ENCODE data around the gene TMC7. TPM values are rescaled to one million over a fixed set of nuclear protein-coding genes. Genes with fewer than 3 reads are reported as not detected.

Gene TMC7
- total and polyA plus RNA-seq, 4 experiments from 2014 or later: not detected

- CTCF ChIA-PET (ENCODE audit: partially characterized antibody): interaction anchor here (1.4 kb wide), 2 partner anchors 10 to 157 kb away, joined by 4 to 5 read pairs; partner anchors contain the start of gene ARL6IP1
- no peaks in the 10 kb centered on the region for H3K36me3 Mint-ChIP-seq
- Histone ChIP-seq H3K36me3 (ENCODE audit: insufficient read depth, low read length) (no peaks in the 10 kb centered on the region), H3K27ac (ENCODE audit: low read depth, low read length) (no peak overlapping the region), H3K4me1 (ENCODE audit: insufficient read depth, low read length) (no peaks in the 10 kb centered on the region), H3K27me3 (ENCODE audit: insufficient read depth, low read length) (no peaks in the 10 kb centered on the region), H3K4me3 (ENCODE audit: low read length in 2 of 2) (no peak overlapping the region), H3K9me3 (ENCODE audit: control insufficient read depth in 1 of 2, low read length in 2 of 2) (no peaks in the 10 kb centered on the region)
- DNase-seq: no peak
- intact Hi-C loops (cut with micrococcal nuclease): no loop called here
- POLR2A ChIA-PET (ENCODE audit: partially characterized antibody): no interaction called here
- peak overlapping the region in 1 of 7 donors; percentile 11 for H3K27ac Mint-ChIP-seq
- H3K9me3 Mint-ChIP-seq: no peaks in the 10 kb centered on the region
- peaks cover 0 to 10% (median 3%) of the 10 kb centered on the region in 4 donors for H3K4me1 Mint-ChIP-seq
- H3K4me3 Mint-ChIP-seq: no peak overlapping the region
- H3K27me3 Mint-ChIP-seq: peaks cover 0 to 2% of the 10 kb centered on the region in 2 donors
Measured at GRCh38 chr16:18958621-18959029, 25.1 kb upstream of the TMC7 start.

DNA sequence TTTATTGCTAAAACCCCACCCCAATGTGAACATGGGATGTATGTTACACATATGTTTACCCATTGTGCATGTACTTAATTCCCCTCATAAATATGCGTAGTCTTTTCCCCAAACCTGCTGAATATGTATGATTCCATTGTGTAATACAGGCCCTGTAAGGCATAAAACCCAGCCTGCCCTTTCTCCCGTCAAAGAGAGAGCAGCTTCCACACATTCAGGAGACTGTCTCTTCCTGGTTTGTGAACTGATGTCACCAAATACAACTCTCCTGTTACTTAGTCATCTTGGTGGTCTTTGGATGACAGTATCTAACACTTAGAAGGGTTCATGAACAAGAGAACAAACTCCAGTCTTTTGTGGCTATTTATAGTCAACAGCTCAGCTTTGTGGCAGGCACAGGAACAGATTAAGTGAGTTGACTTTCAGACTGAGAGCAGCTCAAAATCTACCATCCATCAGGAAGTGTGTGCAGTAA lies 24.7 kb upstream of the TMC7 start:
- Histone ChIP-seq H3K27me3 (ENCODE audit: insufficient read depth, low read length) (no peaks in the 10 kb centered on the region), H3K27ac (ENCODE audit: low read depth, low read length) (no peak overlapping the region), H3K36me3 (ENCODE audit: insufficient read depth, low read length) (no peaks in the 10 kb centered on the region), H3K4me3 (ENCODE audit: low read length in 2 of 2) (no peak overlapping the region), H3K4me1 (ENCODE audit: insufficient read depth, low read length) (no peaks in the 10 kb centered on the region), H3K9me3 (ENCODE audit: control insufficient read depth in 1 of 2, low read length in 2 of 2) (no peaks in the 10 kb centered on the region)
- no peak for DNase-seq
- Mint-ChIP-seq H3K9me3 (no peaks in the 10 kb centered on the region), H3K27me3 (peaks cover 0 to 2% of the 10 kb centered on the region in 2 donors), H3K27ac (peak overlapping the region in 1 of 7 donors; percentile 11), H3K4me1 (peaks cover 0 to 10% (median 3%) of the 10 kb centered on the region in 4 donors), H3K36me3 (no peaks in the 10 kb centered on the region), H3K4me3 (no peak overlapping the region)
- ChIA-PET POLR2A (ENCODE audit: partially characterized antibody) (no interaction called here), CTCF (ENCODE audit: partially characterized antibody) (interaction anchor here (1.4 kb wide), 2 partner anchors 10 to 157 kb away, joined by 4 to 5 read pairs; partner anchors contain the start of gene ARL6IP1)
- intact Hi-C loops (cut with micrococcal nuclease): no loop called here

DNA sequence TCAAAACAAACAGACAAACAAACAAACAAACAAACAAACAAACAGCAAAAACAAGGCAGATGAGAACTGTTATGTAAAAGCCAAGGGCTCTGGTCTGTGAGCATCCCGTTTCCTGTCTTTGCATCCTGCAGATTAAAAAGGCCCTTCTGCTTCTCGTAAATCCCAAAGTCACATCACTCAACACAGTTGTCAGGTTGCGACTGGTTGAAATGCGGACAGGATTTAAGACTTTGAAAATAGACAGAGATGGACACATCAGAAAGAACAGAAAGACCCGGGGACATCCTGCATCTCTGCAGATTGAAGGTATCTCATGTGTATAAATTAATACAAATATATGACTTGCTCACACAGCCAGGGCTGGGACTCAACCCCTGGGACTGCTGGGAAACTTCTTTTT lies 18.2 kb upstream of the TMC7 start:
- H3K4me1 Mint-ChIP-seq: peaks cover 0 to 6% (median 2%) of the 10 kb centered on the region in 4 donors
- ChIA-PET POLR2A (ENCODE audit: partially characterized antibody) (no interaction called here), CTCF (ENCODE audit: partially characterized antibody) (interaction anchor here (3.2 kb wide), 1 partner anchor 164 kb away, joined by 13 read pairs; the partner anchor contains the start of gene ARL6IP1)
- Histone ChIP-seq H3K4me1 (ENCODE audit: insufficient read depth, low read length) (no peaks in the 10 kb centered on the region), H3K4me3 (ENCODE audit: low read length in 2 of 2) (no peak overlapping the region), H3K36me3 (ENCODE audit: insufficient read depth, low read length) (no peaks in the 10 kb centered on the region), H3K27ac (ENCODE audit: low read depth, low read length) (no peak overlapping the region), H3K9me3 (ENCODE audit: control insufficient read depth in 1 of 2, low read length in 2 of 2) (no peaks in the 10 kb centered on the region), H3K27me3 (ENCODE audit: insufficient read depth, low read length) (no peaks in the 10 kb centered on the region)
- no peak for DNase-seq
- H3K36me3 Mint-ChIP-seq: no peaks in the 10 kb centered on the region
- H3K27ac Mint-ChIP-seq: no peak overlapping the region
- no peaks in the 10 kb centered on the region for H3K9me3 Mint-ChIP-seq
- intact Hi-C loops (cut with micrococcal nuclease): loop anchor here (5.0 kb wide), 1 partner anchor 102 kb away; the partner anchor contains the start of gene COQ7
- peaks cover 0 to 2% of the 10 kb centered on the region in 2 donors for H3K27me3 Mint-ChIP-seq
- H3K4me3 Mint-ChIP-seq: no peak overlapping the region

GRCh38 chr16:18966791-18967190 lies 16.9 kb upstream of the TMC7 start:
- no peak overlapping the region for H3K27ac Mint-ChIP-seq
- H3K4me1 Mint-ChIP-seq: peaks cover 0 to 6% (median 2%) of the 10 kb centered on the region in 4 donors
- intact Hi-C loops (cut with micrococcal nuclease): loop anchor here (5.0 kb wide), 1 partner anchor 101 kb away; the partner anchor contains the start of gene COQ7
- Histone ChIP-seq H3K27me3 (ENCODE audit: insufficient read depth, low read length) (no peaks in the 10 kb centered on the region), H3K9me3 (ENCODE audit: control insufficient read depth in 1 of 2, low read length in 2 of 2) (no peaks in the 10 kb centered on the region), H3K4me1 (ENCODE audit: insufficient read depth, low read length) (no peaks in the 10 kb centered on the region), H3K36me3 (ENCODE audit: insufficient read depth, low read length) (no peaks in the 10 kb centered on the region), H3K27ac (ENCODE audit: low read depth, low read length) (no peak overlapping the region), H3K4me3 (ENCODE audit: low read length in 2 of 2) (no peak overlapping the region)
- ChIA-PET CTCF (ENCODE audit: partially characterized antibody) (interaction anchor here (0.9 to 5.9 kb wide), 2 partner anchors 20 to 163 kb away, joined by 3 to 65 read pairs; partner anchors contain the start of gene ARL6IP1), POLR2A (ENCODE audit: partially characterized antibody) (interaction anchor here (1.6 kb wide), 1 partner anchor 165 kb away, joined by 4 read pairs; the partner anchor contains the start of gene ARL6IP1)
- H3K4me3 Mint-ChIP-seq: no peak overlapping the region
- no peaks in the 10 kb centered on the region for H3K9me3 Mint-ChIP-seq
- H3K36me3 Mint-ChIP-seq: no peaks in the 10 kb centered on the region
- H3K27me3 Mint-ChIP-seq: peaks cover 0 to 2% of the 10 kb centered on the region in 2 donors
- no peak for DNase-seq

GRCh38 chr16:18969050-18969854 lies 14.5 kb upstream of the TMC7 start:
- peak; percentile 57 to 73 (median 61) for DNase-seq
- POLR2A ChIA-PET (ENCODE audit: partially characterized antibody): no interaction called here
- Mint-ChIP-seq H3K4me1 (peaks cover 0 to 6% (median 2%) of the 10 kb centered on the region in 4 donors), H3K27ac (no peak overlapping the region), H3K27me3 (peaks cover 0 to 2% of the 10 kb centered on the region in 2 donors), H3K9me3 (no peaks in the 10 kb centered on the region), H3K4me3 (peak overlapping the region in 6 of 8 donors; percentile 21 to 59 (median 49)), H3K36me3 (no peaks in the 10 kb centered on the region)
- Histone ChIP-seq H3K36me3 (ENCODE audit: insufficient read depth, low read length) (no peaks in the 10 kb centered on the region), H3K4me3 (ENCODE audit: low read length in 2 of 2) (no peak overlapping the region), H3K27ac (ENCODE audit: low read depth, low read length) (no peak overlapping the region), H3K9me3 (ENCODE audit: control insufficient read depth in 1 of 2, low read length in 2 of 2) (no peaks in the 10 kb centered on the region), H3K4me1 (ENCODE audit: insufficient read depth, low read length) (no peaks in the 10 kb centered on the region), H3K27me3 (ENCODE audit: insufficient read depth, low read length) (no peaks in the 10 kb centered on the region)
- CTCF ChIA-PET (ENCODE audit: partially characterized antibody): interaction anchor here (0.6 to 5.9 kb wide), 15 partner anchors 8 to 597 kb away, joined by 3 to 65 read pairs (median 3); partner anchors contain the start of gene ARL6IP1
- intact Hi-C loops (cut with micrococcal nuclease): loop anchor here (1.0 to 5.0 kb wide), 3 partner anchors 43 to 168 kb away; partner anchors contain the start of genes ARL6IP1, COQ7 and SMG1

GRCh38 chr16:18969855-18970240 lies 13.9 kb upstream of the TMC7 start:
- Histone ChIP-seq H3K9me3 (ENCODE audit: control insufficient read depth in 1 of 2, low read length in 2 of 2) (no peaks in the 10 kb centered on the region), H3K27me3 (ENCODE audit: insufficient read depth, low read length) (no peaks in the 10 kb centered on the region), H3K4me1 (ENCODE audit: insufficient read depth, low read length) (no peaks in the 10 kb centered on the region), H3K4me3 (ENCODE audit: low read length in 2 of 2) (no peak overlapping the region), H3K36me3 (ENCODE audit: insufficient read depth, low read length) (no peaks in the 10 kb centered on the region), H3K27ac (ENCODE audit: low read depth, low read length) (no peak overlapping the region)
- Mint-ChIP-seq H3K27me3 (peaks cover 1 to 2% of the 10 kb centered on the region in 2 donors), H3K27ac (no peak overlapping the region), H3K36me3 (no peaks in the 10 kb centered on the region), H3K4me3 (no peak overlapping the region), H3K4me1 (peaks cover 0 to 6% (median 2%) of the 10 kb centered on the region in 4 donors), H3K9me3 (no peaks in the 10 kb centered on the region)
- DNase-seq: no peak
- ChIA-PET CTCF (ENCODE audit: partially characterized antibody) (interaction anchor here (0.6 to 5.9 kb wide), 13 partner anchors 9 to 182 kb away, joined by 3 to 65 read pairs (median 3); partner anchors contain the start of gene ARL6IP1), POLR2A (ENCODE audit: partially characterized antibody) (no interaction called here)
- intact Hi-C loops (cut with micrococcal nuclease): loop anchor here (1.0 to 5.0 kb wide), 3 partner anchors 44 to 169 kb away; partner anchors contain the start of genes ARL6IP1, COQ7 and SMG1

DNA sequence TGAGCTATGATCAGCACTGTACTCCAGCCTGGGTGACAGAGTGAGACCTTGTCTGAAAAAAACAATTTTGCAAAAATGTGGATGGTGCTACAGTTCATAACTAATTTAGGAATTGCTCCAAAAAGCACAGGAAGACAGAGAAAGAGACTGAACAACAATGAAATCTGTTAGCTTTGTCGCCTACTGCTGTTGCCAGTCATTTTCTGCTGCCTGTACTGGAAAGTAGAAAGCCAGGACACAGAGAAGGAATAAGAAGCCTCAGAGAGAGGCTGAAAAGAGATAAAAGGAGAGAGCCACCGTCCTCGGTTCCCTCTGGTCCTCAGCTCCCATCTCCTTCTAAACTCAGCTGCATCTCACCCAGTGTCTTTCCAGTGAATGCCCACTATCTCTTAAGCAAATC lies 8.6 kb upstream of the TMC7 start:
- DNase-seq: no peak
- Mint-ChIP-seq H3K27me3 (peaks cover 15 to 22% of the 10 kb centered on the region in 2 donors), H3K36me3 (no peaks in the 10 kb centered on the region), H3K4me3 (no peak overlapping the region), H3K4me1 (no peaks in the 10 kb centered on the region), H3K9me3 (no peaks in the 10 kb centered on the region), H3K27ac (no peak overlapping the region)
- Histone ChIP-seq H3K4me3 (ENCODE audit: low read length in 2 of 2) (no peak overlapping the region), H3K9me3 (ENCODE audit: control insufficient read depth in 1 of 2, low read length in 2 of 2) (no peaks in the 10 kb centered on the region), H3K27me3 (ENCODE audit: insufficient read depth, low read length) (no peaks in the 10 kb centered on the region), H3K4me1 (ENCODE audit: insufficient read depth, low read length) (no peaks in the 10 kb centered on the region), H3K36me3 (ENCODE audit: insufficient read depth, low read length) (no peaks in the 10 kb centered on the region), H3K27ac (ENCODE audit: low read depth, low read length) (no peak overlapping the region)
- intact Hi-C loops (cut with micrococcal nuclease): no loop called here
- ChIA-PET POLR2A (ENCODE audit: partially characterized antibody) (no interaction called here), CTCF (ENCODE audit: partially characterized antibody) (interaction anchor here (0.9 kb wide), 1 partner anchor 173 kb away, joined by 3 read pairs; no protein-coding TSS in a partner anchor)

Data from CD4-positive, alpha-beta memory T cell (primary cell).